ENCODE measurements around the gene LRMDA. TPM values are rescaled to one million over a fixed set of nuclear protein-coding genes. Genes with fewer than 3 reads are reported as not detected.

The LRMDA gene
- total RNA-seq, 1 experiment from 2014 or later = not detected

DNA sequence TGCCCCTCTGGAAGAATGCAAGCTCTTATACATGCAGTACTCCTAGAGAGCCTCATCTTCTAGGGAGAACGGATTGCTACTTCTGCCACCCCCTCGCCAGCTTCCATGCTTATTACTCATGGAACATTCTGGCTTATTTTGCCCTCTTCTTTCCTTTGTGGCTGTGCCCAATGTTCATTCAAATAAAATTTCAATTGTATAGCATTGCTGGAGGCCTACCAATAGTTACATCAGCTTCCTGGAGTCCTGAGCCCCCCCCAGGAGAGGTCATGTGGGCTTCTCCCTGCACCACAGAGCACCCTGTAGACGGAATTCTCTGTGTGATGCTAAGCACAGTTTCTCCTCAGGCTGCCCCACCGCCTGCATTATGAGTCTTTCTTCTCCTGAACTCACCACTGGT lies 1112.2 kb downstream of the LRMDA start:
- no peak for TF ChIP-seq EZH2 (IDR thresholded peaks at IDR 0.05; ENCODE audit: borderline replicate concordance, low read depth, low read length, poor library complexity, severe bottlenecking)
- TF ChIP-seq, protein P1, sequence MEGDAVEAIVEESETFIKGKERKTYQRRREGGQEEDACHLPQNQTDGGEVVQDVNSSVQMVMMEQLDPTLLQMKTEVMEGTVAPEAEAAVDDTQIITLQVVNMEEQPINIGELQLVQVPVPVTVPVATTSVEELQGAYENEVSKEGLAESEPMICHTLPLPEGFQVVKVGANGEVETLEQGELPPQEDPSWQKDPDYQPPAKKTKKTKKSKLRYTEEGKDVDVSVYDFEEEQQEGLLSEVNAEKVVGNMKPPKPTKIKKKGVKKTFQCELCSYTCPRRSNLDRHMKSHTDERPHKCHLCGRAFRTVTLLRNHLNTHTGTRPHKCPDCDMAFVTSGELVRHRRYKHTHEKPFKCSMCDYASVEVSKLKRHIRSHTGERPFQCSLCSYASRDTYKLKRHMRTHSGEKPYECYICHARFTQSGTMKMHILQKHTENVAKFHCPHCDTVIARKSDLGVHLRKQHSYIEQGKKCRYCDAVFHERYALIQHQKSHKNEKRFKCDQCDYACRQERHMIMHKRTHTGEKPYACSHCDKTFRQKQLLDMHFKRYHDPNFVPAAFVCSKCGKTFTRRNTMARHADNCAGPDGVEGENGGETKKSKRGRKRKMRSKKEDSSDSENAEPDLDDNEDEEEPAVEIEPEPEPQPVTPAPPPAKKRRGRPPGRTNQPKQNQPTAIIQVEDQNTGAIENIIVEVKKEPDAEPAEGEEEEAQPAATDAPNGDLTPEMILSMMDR (conservative IDR thresholded peaks at IDR 0.05; ENCODE audit: low read depth, low read length) = no peak
- H3K9me3 ChIP-seq (ENCODE audit: low read depth, low read length, poor library complexity, severe bottlenecking) = no peaks in the 10 kb centered on the region
- no TSS peak for BruUV-seq (replicated peaks)
- H3K27me3 ChIP-seq (replicated peaks; ENCODE audit: insufficient read depth, low read depth, low read length, poor library complexity) = no peaks in the 10 kb centered on the region
- intact Hi-C loops (cut with micrococcal nuclease; ENCODE audit: unreplicated experiment) = no loop called here
- ChIA-PET POLR2A (ENCODE audit: low non-redundant PET) (no interaction called here), CTCF (no interaction called here)
- H3K36me3 ChIP-seq (ENCODE audit: insufficient read depth, low read length, poor library complexity, severe bottlenecking) = no peaks in the 10 kb centered on the region
- H3K4me3 ChIP-seq (ENCODE audit: low read depth, low read length, poor library complexity, severe bottlenecking) = no peak overlapping the region
- no peaks in the 10 kb centered on the region for H3K4me1 ChIP-seq (ENCODE audit: insufficient read depth, low read length, poor library complexity, severe bottlenecking)
- no peak for DNase-seq (ENCODE audit: low spot score)
- H3K27ac ChIP-seq (ENCODE audit: low read depth, low read length, poor library complexity, severe bottlenecking) = no peak overlapping the region

DNA sequence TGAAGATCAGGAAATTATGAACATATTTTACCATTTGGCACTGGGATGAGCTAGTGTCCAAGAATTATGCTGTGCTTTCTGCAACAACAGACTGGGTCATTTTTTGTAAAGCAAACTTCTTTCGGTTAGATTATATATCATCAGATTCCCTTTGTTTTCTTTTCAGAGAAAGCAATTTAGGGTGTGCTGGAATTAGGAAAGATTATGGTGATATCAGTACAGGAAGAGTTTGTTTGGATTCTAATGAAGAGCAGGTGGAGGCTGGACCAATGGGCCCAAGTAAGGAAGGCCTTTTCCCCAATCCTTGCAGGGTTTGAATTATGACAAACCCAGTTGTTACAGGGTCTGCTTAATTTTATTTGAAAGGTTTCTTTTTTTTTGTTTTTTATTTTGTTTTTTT lies 1113.4 kb downstream of the LRMDA start:
- H3K4me1 ChIP-seq (ENCODE audit: insufficient read depth, low read length, poor library complexity, severe bottlenecking) = no peaks in the 10 kb centered on the region
- intact Hi-C loops (cut with micrococcal nuclease; ENCODE audit: unreplicated experiment) = loop anchor here (5.0 kb wide), 3 partner anchors 443 to 1142 kb away; partner anchors contain the start of gene ZNF503
- H3K4me3 ChIP-seq (ENCODE audit: low read depth, low read length, poor library complexity, severe bottlenecking) = no peak overlapping the region
- H3K27ac ChIP-seq (ENCODE audit: low read depth, low read length, poor library complexity, severe bottlenecking) = no peak overlapping the region
- ChIA-PET CTCF (no interaction called here), POLR2A (ENCODE audit: low non-redundant PET) (no interaction called here)
- BruUV-seq (replicated peaks) = no TSS peak
- DNase-seq (ENCODE audit: low spot score) = no peak
- no peaks in the 10 kb centered on the region for H3K9me3 ChIP-seq (ENCODE audit: low read depth, low read length, poor library complexity, severe bottlenecking)
- no peak for TF ChIP-seq EZH2 (IDR thresholded peaks at IDR 0.05; ENCODE audit: borderline replicate concordance, low read depth, low read length, poor library complexity, severe bottlenecking)
- TF ChIP-seq, protein P1 (conservative IDR thresholded peaks at IDR 0.05; ENCODE audit: low read depth, low read length) = no peak
- no peaks in the 10 kb centered on the region for H3K27me3 ChIP-seq (replicated peaks; ENCODE audit: insufficient read depth, low read depth, low read length, poor library complexity)
- no peaks in the 10 kb centered on the region for H3K36me3 ChIP-seq (ENCODE audit: insufficient read depth, low read length, poor library complexity, severe bottlenecking)

GRCh38 chr10:76546411-76546810 lies 1115.0 kb downstream of the LRMDA start:
- Histone ChIP-seq H3K4me3 (ENCODE audit: low read depth, low read length, poor library complexity, severe bottlenecking) (no peak overlapping the region), H3K9me3 (ENCODE audit: low read depth, low read length, poor library complexity, severe bottlenecking) (no peaks in the 10 kb centered on the region), H3K4me1 (ENCODE audit: insufficient read depth, low read length, poor library complexity, severe bottlenecking) (no peaks in the 10 kb centered on the region), H3K27ac (ENCODE audit: low read depth, low read length, poor library complexity, severe bottlenecking) (no peak overlapping the region), H3K27me3 (replicated peaks; ENCODE audit: insufficient read depth, low read depth, low read length, poor library complexity) (no peaks in the 10 kb centered on the region), H3K36me3 (ENCODE audit: insufficient read depth, low read length, poor library complexity, severe bottlenecking) (no peaks in the 10 kb centered on the region)
- BruUV-seq (replicated peaks) = no TSS peak
- DNase-seq (ENCODE audit: low spot score) = no peak
- ChIA-PET POLR2A (ENCODE audit: low non-redundant PET) (no interaction called here), CTCF (no interaction called here)
- TF ChIP-seq, protein P1 (conservative IDR thresholded peaks at IDR 0.05; ENCODE audit: low read depth, low read length) = no peak
- no peak for TF ChIP-seq EZH2 (IDR thresholded peaks at IDR 0.05; ENCODE audit: borderline replicate concordance, low read depth, low read length, poor library complexity, severe bottlenecking)
- intact Hi-C loops (cut with micrococcal nuclease; ENCODE audit: unreplicated experiment) = loop anchor here (5.0 kb wide), 3 partner anchors 441 to 1144 kb away; partner anchors contain the start of gene ZNF503
